Measurements from ENCODE around the gene WDR77. TPM values are rescaled to one million over a fixed set of nuclear protein-coding genes. Genes with fewer than 3 reads are reported as not detected.

The WDR77 gene
- total and polyA plus RNA-seq, 2 of the 4 experiments (the other 2 are of a cell fraction) = 80.8 to 87.0 TPM

DNA sequence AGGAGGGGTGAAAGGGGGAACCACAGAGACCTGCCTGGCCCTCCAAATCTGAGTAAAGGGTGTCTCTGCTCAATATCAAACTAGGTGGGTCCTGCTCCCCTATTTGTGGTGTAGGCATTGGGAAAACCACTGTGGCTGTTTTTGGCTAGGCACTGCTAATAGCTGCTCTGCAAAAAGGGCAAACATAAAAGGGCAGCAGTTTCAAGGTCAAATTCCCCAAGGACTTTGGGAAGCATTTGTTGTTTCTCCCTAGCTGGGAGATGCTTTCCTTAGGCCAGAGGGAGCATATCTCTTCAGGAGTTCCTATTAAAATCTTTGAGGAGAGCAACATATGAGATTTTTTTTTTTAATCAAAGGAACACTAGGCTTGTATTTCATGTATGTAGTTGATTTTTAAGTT is 27.2 kb upstream of the WDR77 start:
- Histone ChIP-seq H2BK20ac (ENCODE audit: low read depth, low read length) (no peak overlapping the region), H2AK9ac (replicated peaks; ENCODE audit: low read depth, low read length, poor library complexity) (no peak overlapping the region), H3K4me1 (ENCODE audit: control insufficient read depth, insufficient read depth, low read length) (no peaks in the 10 kb centered on the region), H3K56ac (ENCODE audit: extremely low read depth, insufficient read depth, low read length) (no peak overlapping the region), H3K79me1 (ENCODE audit: low read depth in 1 of 2, low read length in 2 of 2) (no peaks in the 10 kb centered on the region), H3K36me3 (ENCODE audit: control insufficient read depth, insufficient read depth, low read length) (no peaks in the 10 kb centered on the region), H3K18ac (ENCODE audit: low read depth, low read length) (no peak overlapping the region), H3K14ac (replicated peaks; ENCODE audit: low read depth, low read length) (no peak overlapping the region), H3K23ac (ENCODE audit: low read depth, low read length) (no peak overlapping the region), H3K4me2 (ENCODE audit: low read depth, low read length) (no peak overlapping the region), H3K9me3 (ENCODE audit: control insufficient read depth, insufficient read depth, low read length) (no peaks in the 10 kb centered on the region), H2AFZ (replicated peaks; ENCODE audit: low read length, poor library complexity) (no peak overlapping the region), H3K9me1 (ENCODE audit: insufficient read depth, low read length) (no peaks in the 10 kb centered on the region), H4K20me1 (ENCODE audit: insufficient read depth, low read length) (no peaks in the 10 kb centered on the region), H3K27me3 (ENCODE audit: control insufficient read depth, insufficient read depth, low read length) (no peaks in the 10 kb centered on the region), H2BK15ac (ENCODE audit: low read depth, low read length) (no peak overlapping the region), H4K8ac (ENCODE audit: low read depth in 2 of 2, low read length in 2 of 2) (no peak overlapping the region), H3K27ac (ENCODE audit: insufficient read depth, low read length) (no peak overlapping the region), H3K4ac (ENCODE audit: low read depth, low read length) (no peak overlapping the region), H4K91ac (ENCODE audit: insufficient read depth, low read depth, low read length) (no peak overlapping the region), H2BK120ac (ENCODE audit: low read depth, low read length) (no peak overlapping the region), H3K4me3 (ENCODE audit: insufficient read depth, low read depth, low read length) (no peak overlapping the region), H3K9ac (ENCODE audit: low read depth, low read length) (no peak overlapping the region), H4K5ac (ENCODE audit: low read depth, low read length) (no peak overlapping the region), H2BK5ac (ENCODE audit: low read depth, low read length, poor library complexity, severe bottlenecking) (no peak overlapping the region), H2AK5ac (ENCODE audit: low read depth, low read length) (no peak overlapping the region)
- BruUV-seq (replicated peaks) = no TSS peak
- in situ Hi-C loops (cut with MboI; ENCODE audit: low sequenced_read_pairs) (loop anchor here (25.0 kb wide), 1 partner anchor 886 kb away; no protein-coding TSS in a partner anchor), dilution Hi-C loops (cut with HindIII; ENCODE audit: low sequenced_read_pairs, unreplicated experiment) (no loop called here), intact Hi-C loops (cut with micrococcal nuclease) (no loop called here)
- ChIA-PET POLR2A (ENCODE audit: unreplicated experiment) (no interaction called here), CTCF (no interaction called here)
- TF ChIP-seq MXI1 (IDR thresholded peaks at IDR 0.05; ENCODE audit: borderline replicate concordance, low read depth, low read length) (no peak), MAZ (IDR thresholded peaks at IDR 0.05; ENCODE audit: borderline replicate concordance, low read depth, low read length) (no peak), CEBPB (IDR thresholded peaks at IDR 0.05; ENCODE audit: low read depth, low read length) (no peak), NFE2L2 (IDR thresholded peaks at IDR 0.05; ENCODE audit: low read depth, low read length) (no peak), BHLHE40 (IDR thresholded peaks at IDR 0.05; ENCODE audit: low read depth, low read length) (no peak), POLR2A (IDR thresholded peaks at IDR 0.05; ENCODE audit: low read depth, low read length) (no peak), ELK1 (IDR thresholded peaks at IDR 0.05; ENCODE audit: borderline replicate concordance, low read depth, low read length) (no peak), RFX5 (IDR thresholded peaks at IDR 0.05; ENCODE audit: low read depth, low read length) (no peak), RCOR1 (IDR thresholded peaks at IDR 0.05; ENCODE audit: insufficient replicate concordance, low read length) (no peak), MAFK (IDR thresholded peaks at IDR 0.05; ENCODE audit: low read depth, low read length) (no peak), RAD21 (IDR thresholded peaks at IDR 0.05; ENCODE audit: low read length) (no peak), SMC3 (IDR thresholded peaks at IDR 0.05; ENCODE audit: low read depth, low read length) (no peak), CHD1 (IDR thresholded peaks at IDR 0.05; ENCODE audit: low read depth, low read length) (no peak), FOS (IDR thresholded peaks at IDR 0.05; ENCODE audit: low read depth, low read length) (no peak)
- TF ChIP-seq, protein P1, sequence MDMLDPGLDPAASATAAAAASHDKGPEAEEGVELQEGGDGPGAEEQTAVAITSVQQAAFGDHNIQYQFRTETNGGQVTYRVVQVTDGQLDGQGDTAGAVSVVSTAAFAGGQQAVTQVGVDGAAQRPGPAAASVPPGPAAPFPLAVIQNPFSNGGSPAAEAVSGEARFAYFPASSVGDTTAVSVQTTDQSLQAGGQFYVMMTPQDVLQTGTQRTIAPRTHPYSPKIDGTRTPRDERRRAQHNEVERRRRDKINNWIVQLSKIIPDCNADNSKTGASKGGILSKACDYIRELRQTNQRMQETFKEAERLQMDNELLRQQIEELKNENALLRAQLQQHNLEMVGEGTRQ (IDR thresholded peaks at IDR 0.05; ENCODE audit: low read depth, low read length) = no peak
- TF ChIP-seq, protein P2, sequence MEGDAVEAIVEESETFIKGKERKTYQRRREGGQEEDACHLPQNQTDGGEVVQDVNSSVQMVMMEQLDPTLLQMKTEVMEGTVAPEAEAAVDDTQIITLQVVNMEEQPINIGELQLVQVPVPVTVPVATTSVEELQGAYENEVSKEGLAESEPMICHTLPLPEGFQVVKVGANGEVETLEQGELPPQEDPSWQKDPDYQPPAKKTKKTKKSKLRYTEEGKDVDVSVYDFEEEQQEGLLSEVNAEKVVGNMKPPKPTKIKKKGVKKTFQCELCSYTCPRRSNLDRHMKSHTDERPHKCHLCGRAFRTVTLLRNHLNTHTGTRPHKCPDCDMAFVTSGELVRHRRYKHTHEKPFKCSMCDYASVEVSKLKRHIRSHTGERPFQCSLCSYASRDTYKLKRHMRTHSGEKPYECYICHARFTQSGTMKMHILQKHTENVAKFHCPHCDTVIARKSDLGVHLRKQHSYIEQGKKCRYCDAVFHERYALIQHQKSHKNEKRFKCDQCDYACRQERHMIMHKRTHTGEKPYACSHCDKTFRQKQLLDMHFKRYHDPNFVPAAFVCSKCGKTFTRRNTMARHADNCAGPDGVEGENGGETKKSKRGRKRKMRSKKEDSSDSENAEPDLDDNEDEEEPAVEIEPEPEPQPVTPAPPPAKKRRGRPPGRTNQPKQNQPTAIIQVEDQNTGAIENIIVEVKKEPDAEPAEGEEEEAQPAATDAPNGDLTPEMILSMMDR (conservative IDR thresholded peaks at IDR 0.05; ENCODE audit: low read depth, low read length) = no peak
- DNase-seq = no peak
- no peak for ATAC-seq (ENCODE audit: low read depth)

Measured in IMR-90 (cell line).